Activated CD4-positive, CD25-positive, alpha-beta regulatory T cell (primary cell): ENCODE results near the gene IPO4.
"Not testable (repeated sequence)": the region's sequence is repeated elsewhere in the genome, so short reads cannot be mapped to it uniquely, and the experiment has no call there.

Experiments used
- DNase-seq, 4 experiments: peaks; one replicate each; lab custom pipeline; 2025; lab: John Stamatoyannopoulos, UW

IPO4 gene

DNA sequence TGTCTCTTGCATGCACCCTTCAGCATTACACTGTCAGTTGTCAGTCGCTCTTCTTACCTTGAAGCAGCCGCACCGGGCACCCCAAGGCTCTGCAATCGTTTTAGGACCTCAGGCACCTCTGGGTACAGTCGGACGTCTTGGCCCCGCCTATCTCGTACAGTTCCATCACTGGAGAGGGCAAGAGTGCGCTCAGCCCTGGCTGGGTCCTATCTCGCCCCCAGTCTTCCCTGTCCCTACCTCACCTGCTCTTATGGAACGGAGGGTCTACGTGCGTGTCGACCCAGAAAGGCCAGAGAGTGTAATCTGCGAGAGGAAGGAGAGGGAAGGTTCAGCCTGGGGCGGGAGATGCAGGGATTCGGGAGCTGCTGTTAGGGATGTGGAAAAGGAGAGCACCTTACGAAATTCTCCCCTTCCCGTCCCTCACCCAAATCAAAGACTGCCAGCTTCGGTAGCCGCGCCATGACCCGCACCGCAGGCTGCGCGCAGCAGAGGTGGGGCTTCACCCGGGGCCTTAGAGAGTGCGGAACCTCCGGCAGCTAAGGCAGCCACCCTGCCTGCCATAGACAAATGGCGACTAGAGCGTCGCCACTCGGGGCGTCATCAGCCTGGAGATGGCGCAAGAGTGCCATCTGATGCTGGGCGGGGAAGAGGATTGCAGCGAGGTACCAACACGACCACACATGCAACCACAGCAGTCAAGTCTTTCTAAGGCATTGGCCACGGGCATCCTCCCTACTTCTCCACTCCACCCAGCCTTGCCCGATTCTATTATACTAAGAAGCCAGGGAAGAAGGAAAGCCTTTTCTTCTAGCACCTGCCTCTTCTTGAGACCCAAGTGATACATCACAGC lies 27.1 kb upstream of the IPO4 start, which contains the start of gene MDP1:
TSS of gene MDP1 (minus strand) at position 572 of the 850 bp plus-strand sequence. CDS start at position 461, 111 bp downstream.
- peak; percentile 59 to 76 (median 66) for DNase-seq

DNA sequence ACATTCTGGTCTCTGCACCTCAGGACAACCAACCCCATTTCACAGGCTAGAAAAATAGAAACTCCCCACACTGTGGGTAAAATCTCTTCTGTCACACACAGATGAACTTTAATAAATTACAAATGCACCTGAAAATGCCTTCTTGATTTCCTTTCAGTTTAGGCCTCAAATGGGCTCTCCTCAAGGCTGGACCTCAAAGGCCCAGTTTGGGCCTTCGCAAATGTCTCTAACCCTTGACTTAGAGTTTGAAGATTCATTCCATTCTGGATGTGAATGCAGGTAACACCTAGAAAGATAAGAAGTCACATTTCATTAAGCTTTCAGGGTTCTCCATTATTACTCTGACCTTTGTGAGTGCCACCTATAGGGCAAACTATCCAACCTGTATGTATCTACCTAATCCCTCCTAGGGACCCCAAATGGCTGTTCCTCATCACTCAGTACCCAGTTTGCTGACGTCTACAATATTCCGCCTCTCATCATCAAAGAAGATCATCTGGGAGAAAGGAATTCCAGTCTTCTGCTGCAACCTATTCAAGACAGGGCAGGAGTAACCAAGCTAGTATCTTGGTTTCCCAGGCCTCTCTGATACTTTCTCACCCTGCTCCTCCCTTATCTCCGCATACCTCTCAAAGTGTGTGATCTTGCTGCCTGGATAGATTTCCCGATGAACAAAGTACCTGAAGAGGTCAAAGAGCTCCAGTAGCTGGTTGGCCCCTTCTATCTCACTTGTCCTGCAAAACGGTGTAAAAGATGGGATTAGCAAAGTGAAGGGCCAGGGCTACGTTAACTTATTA lies 25.4 kb upstream of the IPO4 start:
- no peak for DNase-seq

DNA sequence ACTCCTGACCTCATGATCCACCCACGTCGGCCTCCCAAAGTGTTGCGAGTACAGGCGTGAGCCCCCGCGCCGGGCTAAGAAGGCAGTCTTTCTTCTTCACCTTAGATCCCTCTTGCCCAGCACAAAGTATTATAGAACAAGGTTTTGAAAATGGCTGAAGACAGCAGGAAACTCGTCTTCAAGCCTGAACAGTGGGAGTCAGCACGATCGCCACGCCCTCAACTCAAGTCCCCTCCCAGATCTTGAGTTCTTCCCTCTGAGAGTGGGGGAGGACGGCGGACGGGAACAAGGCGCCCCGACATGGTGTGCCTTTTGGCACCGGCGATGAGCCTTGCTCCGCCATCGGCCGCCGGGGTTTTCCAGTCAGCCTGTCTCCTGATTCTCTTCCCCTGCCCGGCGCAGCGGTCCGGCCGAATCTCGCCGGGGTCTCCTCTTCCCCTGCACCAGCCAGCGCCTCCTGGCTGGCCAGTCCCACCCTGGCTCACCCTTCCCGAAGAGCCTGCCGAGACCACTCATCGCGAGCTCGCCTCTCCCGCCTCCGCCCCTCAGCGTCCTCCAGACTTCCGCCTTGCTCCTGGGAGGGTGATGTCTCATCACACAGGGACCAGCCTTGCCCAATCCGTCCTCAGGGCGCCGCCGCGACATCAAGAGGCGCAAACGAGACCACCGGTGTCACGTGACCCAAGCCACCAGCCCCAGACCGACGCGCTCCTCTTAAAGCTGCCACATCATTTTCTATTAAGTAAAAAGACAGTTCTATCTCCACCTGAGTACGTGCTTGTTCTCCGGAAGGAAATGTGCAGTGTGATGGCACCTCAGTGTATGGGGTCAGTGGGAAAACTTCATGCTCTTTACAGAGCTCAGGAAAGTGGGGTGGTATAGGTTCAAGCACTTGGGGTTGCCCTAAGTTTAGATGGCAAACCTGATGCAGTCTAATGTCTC lies 24.6 kb upstream of the IPO4 start, which contains the start of gene CHMP4A:
TSS of gene CHMP4A (minus strand) at position 565 of the 942 bp plus-strand sequence. CDS start at position 516, 49 bp downstream.
- DNase-seq: peak; percentile 87 to 92 (median 90)

DNA sequence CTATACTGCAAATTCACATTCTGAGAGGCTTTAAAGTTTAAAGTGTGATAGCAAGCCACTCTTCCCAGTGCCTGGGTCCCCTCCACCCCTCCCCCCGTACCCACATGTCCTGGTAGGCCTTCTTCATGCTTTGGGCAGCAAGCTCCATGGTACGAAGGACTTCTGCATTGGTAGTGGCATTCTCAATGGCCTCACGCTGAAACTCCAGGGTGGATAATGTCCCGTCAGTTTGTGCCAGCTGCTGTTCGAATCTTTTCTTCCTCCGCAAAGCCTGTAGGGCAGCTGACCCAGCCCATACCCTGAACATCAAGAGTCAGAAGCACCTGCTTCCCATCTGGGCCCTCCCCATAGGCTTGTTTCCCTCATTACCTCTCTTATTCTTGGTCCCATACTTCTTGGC lies 22.7 kb upstream of the IPO4 start:
- no peak for DNase-seq

DNA sequence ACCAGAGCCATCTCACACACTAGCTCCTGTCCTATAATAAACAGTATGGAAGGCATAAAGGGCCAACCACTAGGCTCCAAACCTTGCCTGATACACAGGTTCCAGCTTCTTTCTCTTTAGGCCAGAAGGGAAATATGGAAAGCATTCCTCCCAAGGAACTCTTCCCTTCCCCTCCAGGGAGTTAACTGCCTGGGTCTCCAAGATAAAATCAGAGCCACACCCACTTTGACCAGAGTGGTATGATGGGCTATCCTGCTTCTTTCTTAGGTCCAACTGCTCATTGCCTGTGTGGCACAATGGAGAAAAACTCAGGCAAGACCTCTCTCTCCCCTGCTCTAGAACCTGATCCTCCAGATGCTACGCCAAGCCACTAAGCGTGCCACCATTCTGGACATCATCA lies 19.0 kb upstream of the IPO4 start:
- DNase-seq: no peak

DNA sequence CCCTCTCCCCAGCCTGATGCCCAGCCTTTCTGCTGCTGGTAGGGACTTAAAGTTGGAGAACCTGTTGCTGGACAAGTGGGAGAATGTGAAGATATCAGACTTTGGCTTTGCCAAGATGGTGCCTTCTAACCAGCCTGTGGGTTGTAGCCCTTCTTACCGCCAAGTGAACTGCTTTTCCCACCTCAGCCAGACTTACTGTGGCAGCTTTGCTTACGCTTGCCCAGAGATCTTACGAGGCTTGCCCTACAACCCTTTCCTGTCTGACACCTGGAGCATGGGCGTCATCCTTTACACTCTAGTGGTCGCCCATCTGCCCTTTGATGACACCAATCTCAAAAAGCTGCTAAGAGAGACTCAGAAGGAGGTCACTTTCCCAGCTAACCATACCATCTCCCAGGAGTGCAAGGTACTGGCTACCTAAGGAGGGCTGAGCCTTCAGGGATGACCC lies 18.5 kb upstream of the IPO4 start:
- no peak for DNase-seq

DNA sequence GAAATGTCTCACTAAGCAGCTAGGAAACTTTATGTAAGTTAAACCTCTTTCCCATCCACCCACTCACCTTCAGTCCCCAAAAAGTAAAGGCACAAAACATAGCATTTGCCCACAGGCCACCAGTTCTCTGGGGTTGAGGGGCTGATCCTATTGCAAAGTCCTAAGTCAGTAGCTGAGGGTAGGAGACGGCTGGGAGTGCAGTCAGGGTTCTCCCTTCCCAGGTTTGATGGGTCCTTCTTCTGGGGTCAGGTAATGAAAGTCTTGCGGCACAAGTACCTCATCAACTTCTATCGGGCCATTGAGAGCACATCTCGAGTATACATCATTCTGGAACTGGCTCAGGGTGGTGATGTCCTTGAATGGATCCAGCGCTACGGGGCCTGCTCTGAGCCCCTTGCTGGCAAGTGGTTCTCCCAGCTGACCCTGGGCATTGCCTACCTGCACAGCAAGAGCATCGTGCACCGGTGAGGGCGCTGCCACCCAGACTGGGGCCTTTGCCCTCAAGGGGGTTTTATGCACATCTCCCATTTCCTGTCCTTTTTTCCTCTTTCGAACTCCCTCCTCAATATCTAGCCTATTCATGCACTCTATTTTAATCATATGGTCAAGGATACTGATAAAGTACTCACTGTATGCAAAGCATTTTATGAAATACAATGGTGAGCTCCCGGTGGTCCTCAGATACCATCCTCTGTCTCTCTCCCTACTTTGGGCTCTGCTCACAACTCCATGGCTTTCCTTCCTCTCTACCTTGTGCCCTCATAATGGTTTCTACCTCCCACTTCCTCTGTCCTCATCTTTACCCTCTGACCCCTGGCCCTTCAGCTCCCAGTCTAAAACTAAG lies 17.9 kb upstream of the IPO4 start:
- no peak for DNase-seq

DNA sequence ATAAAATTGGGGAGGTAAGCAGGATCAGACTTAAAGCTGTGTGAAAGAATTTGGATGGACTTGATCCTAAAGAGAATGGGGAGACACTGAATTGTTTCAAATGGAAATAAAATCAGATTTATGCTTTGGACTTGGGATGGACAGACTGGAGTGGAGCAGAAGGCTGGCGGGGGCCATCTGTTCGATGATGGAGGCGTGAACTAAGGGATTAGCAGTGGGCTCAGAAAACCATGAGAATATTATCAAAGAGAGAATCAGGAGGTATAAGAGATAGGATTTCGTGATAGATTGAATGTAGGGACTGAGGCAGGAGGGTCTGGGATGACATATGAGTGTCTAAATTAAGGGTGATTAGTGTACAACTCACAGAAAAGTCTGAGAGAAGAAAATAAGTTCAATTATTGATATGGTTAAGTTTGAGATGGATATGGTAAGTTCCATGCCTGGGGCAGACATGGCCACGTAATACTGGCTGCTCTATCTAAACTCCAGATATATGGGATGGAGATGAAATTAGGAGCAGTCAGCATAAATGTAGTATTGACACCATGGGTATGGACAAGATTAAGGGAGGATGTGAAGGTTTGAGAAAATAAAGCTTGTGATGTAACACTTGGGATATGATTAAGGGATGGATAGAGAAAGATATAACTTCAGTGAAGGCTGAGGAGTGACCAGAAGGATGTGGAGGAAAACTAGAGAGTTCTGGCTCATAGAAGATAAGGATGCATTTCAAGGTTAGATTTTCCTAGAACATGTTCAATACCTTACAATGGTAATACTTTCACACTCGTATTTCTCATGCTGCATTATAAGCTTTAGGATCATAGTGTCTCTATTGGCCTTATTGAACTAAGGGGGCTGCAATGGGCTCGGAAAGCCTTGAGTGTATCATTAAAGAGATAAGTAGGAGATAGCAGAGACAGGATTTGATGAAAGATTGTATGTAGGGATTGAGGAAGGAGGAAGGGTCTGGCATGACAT lies 15.8 kb upstream of the IPO4 start:
- no peak for DNase-seq

DNA sequence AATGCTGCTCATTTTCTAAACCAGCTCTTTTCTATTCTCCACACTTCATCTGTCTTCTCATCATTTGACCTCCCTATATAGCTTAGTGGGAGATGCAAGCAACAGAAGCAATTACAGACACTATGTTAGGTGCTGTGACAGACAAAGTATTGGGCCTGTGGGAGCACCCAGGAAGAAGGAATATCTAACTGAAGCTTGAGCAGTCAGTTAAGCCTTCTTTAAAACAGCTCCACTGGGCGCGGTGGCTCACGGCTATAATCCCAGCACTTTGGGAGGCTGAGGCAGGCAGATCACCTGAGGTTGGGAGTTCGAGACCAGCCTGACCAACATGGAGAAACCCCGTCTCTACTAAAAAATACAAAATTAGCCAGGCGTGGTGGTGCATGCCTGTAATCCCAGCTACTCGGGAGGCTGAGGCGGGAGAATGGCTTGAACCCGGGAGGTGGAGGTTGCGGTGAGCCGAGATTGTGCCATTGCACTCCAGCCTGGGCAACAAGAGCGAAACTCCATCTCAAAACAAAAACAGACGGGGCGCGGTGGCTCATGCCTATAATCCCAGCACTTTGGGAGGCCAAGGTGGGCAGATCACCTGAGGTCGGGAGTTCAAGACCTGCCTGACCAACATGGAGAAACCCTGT lies 14.8 kb upstream of the IPO4 start:
- DNase-seq: not testable (repeated sequence)

DNA sequence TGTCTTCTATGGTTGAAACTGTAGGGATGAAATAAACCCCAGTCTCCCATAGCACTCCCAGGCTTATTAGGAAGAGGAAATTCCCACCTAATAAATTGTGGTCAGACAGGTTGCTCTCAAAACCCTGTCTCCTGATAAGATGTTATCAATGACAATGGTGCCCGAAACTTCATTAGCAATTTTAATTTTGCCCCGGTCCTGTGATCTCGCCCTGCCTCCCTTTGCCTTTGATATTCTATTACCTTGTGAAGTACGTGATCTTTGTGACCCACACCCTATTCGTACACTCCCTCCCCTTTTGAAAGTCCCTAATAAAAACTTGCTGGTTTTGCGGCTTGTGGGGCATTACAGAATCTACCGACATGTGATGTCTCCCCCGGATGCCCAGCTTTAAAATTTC lies 13.9 kb upstream of the IPO4 start:
- DNase-seq: not testable (repeated sequence)

DNA sequence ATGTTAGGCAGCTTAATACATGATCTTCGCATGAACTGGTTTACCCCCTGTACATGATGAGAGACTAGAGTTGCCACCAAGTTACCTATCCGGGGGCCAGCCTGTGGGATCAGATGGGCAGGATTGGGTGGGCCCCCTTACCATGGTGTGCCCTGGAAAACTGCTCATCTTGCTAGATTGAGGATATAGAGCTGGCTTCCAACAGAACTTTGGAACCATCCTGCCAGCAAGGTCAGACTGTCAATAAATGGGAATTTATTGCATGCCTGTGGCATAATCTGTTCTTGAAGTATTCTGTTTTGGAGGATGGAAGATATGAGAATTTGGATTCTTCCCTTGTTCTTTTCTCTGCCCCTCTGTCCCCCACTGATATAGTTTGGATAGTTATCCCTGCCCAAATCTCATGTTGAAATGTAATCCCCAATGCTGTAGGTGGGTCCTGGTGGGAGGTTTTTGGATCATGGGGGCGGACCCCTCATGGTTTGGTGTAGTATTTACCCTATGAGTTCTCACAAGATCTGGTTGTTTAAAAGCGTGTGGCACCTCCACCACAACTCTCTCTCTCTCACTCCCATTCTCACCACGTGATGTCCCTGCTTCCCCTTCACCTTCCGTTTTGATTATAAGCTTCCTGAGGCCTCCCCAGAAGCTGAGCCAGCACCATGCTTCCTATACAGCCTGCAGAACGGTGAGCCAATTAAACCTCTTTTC lies 10.4 kb upstream of the IPO4 start:
- no peak for DNase-seq

DNA sequence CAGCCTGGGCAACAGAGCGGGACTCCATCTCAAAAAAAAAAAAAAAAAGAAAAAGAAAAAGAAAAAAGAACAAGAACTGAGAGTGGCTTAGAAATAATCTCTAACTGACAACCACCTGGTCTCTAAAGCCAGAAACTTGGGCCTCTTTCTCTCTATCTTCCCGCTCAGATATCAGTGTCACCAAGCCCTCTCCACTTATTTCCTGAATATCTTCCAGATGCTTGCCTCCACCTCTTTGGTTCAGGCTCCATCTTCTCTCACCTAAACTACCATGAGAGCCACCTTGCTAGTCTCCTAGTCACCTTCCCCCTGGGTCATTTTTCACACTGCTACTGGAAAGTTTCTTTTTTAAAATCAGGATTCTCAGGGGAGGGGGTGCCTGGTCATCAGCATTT lies 8.4 kb upstream of the IPO4 start:
- DNase-seq: no peak

DNA sequence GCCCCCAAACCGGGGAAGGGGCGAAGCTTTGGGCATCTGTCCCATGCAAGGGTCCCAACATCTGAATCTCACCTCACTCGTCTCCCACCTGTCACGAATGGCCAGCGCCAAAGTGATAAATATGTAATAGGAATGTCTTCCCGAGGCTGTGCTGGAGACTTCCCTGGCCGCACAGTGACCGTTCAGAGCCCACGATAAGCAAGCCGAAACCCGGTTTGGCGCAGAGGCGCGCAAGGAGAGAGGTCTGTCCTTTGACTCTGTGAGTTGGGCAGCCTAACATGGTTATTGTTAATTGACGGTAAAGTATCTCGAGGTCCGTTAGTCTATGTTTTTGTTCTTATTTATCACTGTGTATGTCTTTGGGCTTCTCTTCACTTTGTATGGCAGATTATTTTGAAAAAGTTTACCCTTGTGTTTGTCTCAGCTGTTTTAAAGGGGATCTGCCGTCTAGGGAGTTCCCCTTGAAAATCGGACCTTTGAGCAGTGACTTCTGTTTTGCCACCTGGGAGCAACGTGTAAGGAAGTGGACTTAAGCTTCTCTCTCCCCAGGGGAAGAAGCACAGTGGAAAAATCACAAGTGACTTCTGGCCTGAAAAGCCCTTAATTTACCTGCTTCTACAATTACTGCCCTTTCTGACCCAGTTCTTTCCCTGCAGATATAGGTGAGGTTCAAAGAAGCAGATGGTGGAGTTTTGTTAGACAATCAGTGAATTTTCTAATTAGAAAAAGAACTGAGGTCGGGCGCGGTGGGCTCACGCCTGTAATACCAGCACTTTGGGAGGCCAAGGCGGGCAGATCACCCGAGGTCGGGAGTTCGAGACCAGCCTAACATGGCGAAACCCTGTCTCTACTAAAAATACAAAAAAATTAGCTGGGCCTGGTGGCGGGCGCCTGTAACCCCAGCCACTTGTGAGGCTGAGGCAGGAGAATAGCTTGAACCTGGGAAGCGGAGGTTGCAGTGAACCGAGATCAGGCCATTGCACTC lies 7.7 kb upstream of the IPO4 start:
- DNase-seq: no peak

DNA sequence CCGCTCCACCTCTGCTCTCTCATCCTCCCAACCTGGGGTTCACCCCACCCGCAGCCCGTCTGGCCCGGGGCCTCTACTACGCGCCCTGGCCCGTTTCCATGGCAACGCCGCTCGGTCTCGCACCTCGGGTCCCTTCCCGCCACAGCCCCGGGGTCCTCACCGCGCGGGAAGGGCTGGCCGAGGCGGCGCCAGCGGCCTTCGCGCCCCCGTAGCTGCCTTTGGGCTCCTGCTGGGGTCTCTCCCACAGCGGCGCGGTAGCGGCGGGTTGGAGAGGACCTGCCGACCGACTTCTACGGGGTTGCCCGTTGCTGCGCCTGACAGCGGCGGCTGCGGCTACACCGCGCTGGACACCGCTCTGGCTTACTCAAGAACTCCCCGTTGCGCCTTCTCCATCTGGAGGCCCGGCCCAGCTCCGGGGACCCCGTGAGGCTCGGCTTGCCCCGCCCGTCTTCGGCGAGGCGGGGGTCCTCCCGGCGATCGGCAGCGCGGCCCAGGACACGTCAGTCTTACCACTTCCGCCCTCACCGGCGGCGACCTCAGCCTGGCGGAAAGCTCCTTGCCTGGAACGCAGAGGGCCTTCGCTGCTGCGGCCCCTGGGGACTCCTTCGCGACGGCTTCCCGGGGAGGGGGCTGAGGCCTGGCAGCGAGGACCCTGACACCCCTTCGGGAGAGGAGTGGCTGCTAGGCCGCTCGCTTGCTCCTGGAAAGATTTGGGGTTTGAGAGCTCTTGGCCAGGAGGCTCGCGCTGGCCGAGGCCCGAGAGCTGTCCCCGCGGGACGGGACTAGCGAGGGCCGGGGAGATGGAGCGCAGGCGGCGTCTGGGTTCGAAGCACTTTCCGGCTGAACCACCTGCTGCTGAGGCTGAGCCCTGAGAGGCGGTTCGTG lies 6.8 kb upstream of the IPO4 start, which contains the start of gene TM9SF1:
TSS of gene TM9SF1 (minus strand) at position 256 of the 885 bp plus-strand sequence. CDS start 422 bp downstream, outside the sequence.
- peak; percentile 73 to 83 (median 82) for DNase-seq

DNA sequence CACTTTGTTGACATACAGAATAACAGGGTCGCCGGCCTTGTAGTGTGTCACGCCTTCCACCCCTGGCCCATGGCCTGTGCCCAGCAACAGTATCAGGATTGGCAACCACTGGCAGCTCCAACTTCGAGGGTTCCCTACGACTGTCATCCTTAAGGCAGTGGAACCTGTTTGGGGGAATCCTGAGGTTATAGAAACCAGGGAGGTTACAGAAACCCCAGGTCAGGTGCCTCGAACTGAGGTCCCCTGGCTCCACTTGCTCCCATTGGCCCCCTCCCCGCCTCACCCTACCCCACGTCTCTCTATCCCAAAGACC lies 6.2 kb upstream of the IPO4 start:
- DNase-seq: no peak
